OCI-LY1 (cell line): ENCODE results near the gene PREX1.

ENCODE experiments used
- H2AFZ ChIP-seq: fragments of 200-600 bp; sonication (generic), shearing (Covaris generic); 2 replicates; pipeline ENCODE4 v1.6.0; 2014; ENCODE audit warnings: antibody characterized with exemption, mild to moderate bottlenecking, low read length
- H3F3A ChIP-seq: fragments of 200-600 bp; sonication (generic), shearing (Covaris generic); 2 replicates; pipeline ENCODE4 v1.6.0; 2014; ENCODE audit warnings: mild to moderate bottlenecking, antibody characterized with exemption, low read length, moderate library complexity; ENCODE audit not compliant: insufficient read depth
- H3K27ac ChIP-seq: fragments of 200-600 bp; sonication (generic); 2 replicates; pipeline ENCODE4 v1.5.1; 2014; ENCODE audit warnings: low read length, mixed run types, mild to moderate bottlenecking, low read depth; ENCODE audit not compliant: poor library complexity, severe bottlenecking
- H3K27me3 ChIP-seq: fragments of 200-600 bp; sonication (generic); 2 replicates; pipeline ENCODE4 v1.6.0; 2014; ENCODE audit warnings: antibody characterized with exemption, mild to moderate bottlenecking, low read length, moderate library complexity; ENCODE audit not compliant: insufficient read depth
- H3K36me3 ChIP-seq: fragments of 200-600 bp; sonication (generic); 2 replicates; pipeline ENCODE4 v1.6.1; 2014; ENCODE audit warnings: mild to moderate bottlenecking, antibody characterized with exemption, low read length, moderate library complexity, mixed read lengths; ENCODE audit not compliant: insufficient read depth
- H3K4me1 ChIP-seq: fragments of 200-600 bp; sonication (generic); 2 replicates; pipeline ENCODE4 v1.5.1; 2014; ENCODE audit warnings: mild to moderate bottlenecking, low read length, moderate library complexity; ENCODE audit not compliant: insufficient read depth, severe bottlenecking
- H3K4me2 ChIP-seq: fragments of 200-600 bp; sonication (generic), shearing (Covaris generic); 2 replicates; pipeline ENCODE4 v1.6.1; 2014; ENCODE audit warnings: low read length
- H3K4me3 ChIP-seq: fragments of 200-600 bp; sonication (generic); 2 replicates; pipeline ENCODE4 v1.5.1; 2014; ENCODE audit warnings: low read length, low read depth, mild to moderate bottlenecking, mixed read lengths; ENCODE audit not compliant: poor library complexity, severe bottlenecking
- H3K79me2 ChIP-seq: fragments of 200-600 bp; shearing (Covaris generic); 2 replicates; pipeline ENCODE4 v1.6.1; 2016; ENCODE audit warnings: mixed run types, low read length, mixed read lengths; ENCODE audit not compliant: insufficient read depth
- H3K9ac ChIP-seq: fragments of 200-600 bp; sonication (generic), shearing (Covaris generic); 2 replicates; pipeline ENCODE4 v1.6.1; 2014; ENCODE audit warnings: mild to moderate bottlenecking, low read length, mixed read lengths
- H3K9me2 ChIP-seq: fragments of 200-600 bp; sonication (generic), shearing (Covaris generic); 2 replicates; pipeline ENCODE4 v1.6.1; 2014; ENCODE audit warnings: low read depth, mild to moderate bottlenecking, low read length, mixed read lengths
- H3K9me3 ChIP-seq: fragments of 200-600 bp; shearing (Covaris generic); 2 replicates; pipeline ENCODE4 v1.6.1; 2014; ENCODE audit warnings: low read length, mixed read lengths
- H4K20me1 ChIP-seq: fragments of 200-600 bp; sonication (generic), shearing (Covaris generic); 2 replicates; pipeline ENCODE4 v1.6.0; 2016; ENCODE audit warnings: mild to moderate bottlenecking, low read length; ENCODE audit not compliant: insufficient read depth
- EZH2 ChIP-seq: fragments of 200-600 bp; sonication (generic), shearing (Covaris generic); IDR thresholded peaks from 2 replicates; pipeline ENCODE4 v1.8.0; 2017; ENCODE audit warnings: borderline replicate concordance, mixed run types, mild to moderate bottlenecking, antibody characterized with exemption, low read length, moderate library complexity, mixed read lengths
- TF ChIP-seq, protein P1 (sequence below): fragments of 200-600 bp; sonication (generic), shearing (Covaris generic); IDR thresholded peaks from 2 replicates; pipeline ENCODE4 v1.5.1; 2017; ENCODE audit warnings: mild to moderate bottlenecking, antibody characterized with exemption, low read length, moderate library complexity, mixed read lengths

Gene PREX1

DNA sequence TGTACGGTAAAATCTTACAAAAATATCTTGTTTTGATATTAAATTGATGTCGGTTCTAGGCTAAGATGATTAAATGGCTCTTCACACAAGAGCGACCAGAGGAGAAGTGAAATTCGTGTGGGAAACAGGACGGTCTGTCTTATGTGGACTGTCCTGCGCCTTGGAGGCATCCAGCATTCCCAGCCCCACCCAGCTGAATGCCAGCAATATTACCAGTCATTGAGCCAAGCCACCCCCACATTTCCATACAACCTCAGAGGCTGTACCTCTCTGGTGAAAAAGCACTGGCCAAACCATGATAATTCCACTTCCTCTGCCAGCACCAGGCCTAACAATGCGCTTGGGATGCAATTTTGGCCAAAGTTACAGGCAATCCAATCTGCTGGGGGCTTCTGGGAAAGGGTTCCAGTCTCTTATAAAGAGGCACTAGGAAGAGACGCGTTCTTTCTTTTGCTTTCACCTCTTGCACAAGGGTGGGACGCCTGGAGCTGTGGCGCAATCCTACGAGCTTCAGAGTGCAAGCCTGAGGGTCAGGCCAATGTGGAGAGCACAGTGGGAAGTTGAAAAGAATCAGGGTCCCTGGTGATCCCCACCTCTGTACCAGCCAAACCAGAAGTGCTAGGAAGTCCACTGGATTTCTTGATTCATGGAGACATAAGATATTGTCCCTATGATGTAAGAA lies 213.1 kb downstream of the PREX1 start:
- H3K4me1 ChIP-seq, result no peaks in the 10 kb centered on the region
- no peak overlapping the region for H3K4me2 ChIP-seq
- H3K36me3 ChIP-seq, result no peaks in the 10 kb centered on the region
- H3K4me3 ChIP-seq, result no peak overlapping the region
- no peaks in the 10 kb centered on the region for H3K9me3 ChIP-seq
- H4K20me1 ChIP-seq, result no peaks in the 10 kb centered on the region
- H3K79me2 ChIP-seq, result no peaks in the 10 kb centered on the region
- H3K27ac ChIP-seq, result no peak overlapping the region
- peaks cover 7% of the 10 kb centered on the region; the same call in 1 of the 2 replicates for H3K27me3 ChIP-seq
- H3K9me2 ChIP-seq, result no peaks in the 10 kb centered on the region
- H3F3A ChIP-seq, result no peaks in the 10 kb centered on the region
- H2AFZ ChIP-seq, result no peak overlapping the region
- H3K9ac ChIP-seq, result no peak overlapping the region
- no peak for TF ChIP-seq EZH2
- TF ChIP-seq, protein P1, sequence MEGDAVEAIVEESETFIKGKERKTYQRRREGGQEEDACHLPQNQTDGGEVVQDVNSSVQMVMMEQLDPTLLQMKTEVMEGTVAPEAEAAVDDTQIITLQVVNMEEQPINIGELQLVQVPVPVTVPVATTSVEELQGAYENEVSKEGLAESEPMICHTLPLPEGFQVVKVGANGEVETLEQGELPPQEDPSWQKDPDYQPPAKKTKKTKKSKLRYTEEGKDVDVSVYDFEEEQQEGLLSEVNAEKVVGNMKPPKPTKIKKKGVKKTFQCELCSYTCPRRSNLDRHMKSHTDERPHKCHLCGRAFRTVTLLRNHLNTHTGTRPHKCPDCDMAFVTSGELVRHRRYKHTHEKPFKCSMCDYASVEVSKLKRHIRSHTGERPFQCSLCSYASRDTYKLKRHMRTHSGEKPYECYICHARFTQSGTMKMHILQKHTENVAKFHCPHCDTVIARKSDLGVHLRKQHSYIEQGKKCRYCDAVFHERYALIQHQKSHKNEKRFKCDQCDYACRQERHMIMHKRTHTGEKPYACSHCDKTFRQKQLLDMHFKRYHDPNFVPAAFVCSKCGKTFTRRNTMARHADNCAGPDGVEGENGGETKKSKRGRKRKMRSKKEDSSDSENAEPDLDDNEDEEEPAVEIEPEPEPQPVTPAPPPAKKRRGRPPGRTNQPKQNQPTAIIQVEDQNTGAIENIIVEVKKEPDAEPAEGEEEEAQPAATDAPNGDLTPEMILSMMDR, result no peak

- TF ChIP-seq EZH2, result no peak
- TF ChIP-seq, protein P1, result no peak
- Histone ChIP-seq H3K27me3 (peaks cover 7% of the 10 kb centered on the region; the same call in 1 of the 2 replicates), H3K79me2 (no peaks in the 10 kb centered on the region)
These were observed 213.9 kb downstream of the PREX1 start for GRCh38 chr20:48613926-48614325.

GRCh38 chr20:48612335-48612734 lies 215.5 kb downstream of the PREX1 start:
- Histone ChIP-seq H3K79me2 (no peaks in the 10 kb centered on the region), H2AFZ (no peak overlapping the region), H3F3A (no peaks in the 10 kb centered on the region), H3K9me2 (no peaks in the 10 kb centered on the region), H3K4me1 (no peaks in the 10 kb centered on the region), H3K4me2 (no peak overlapping the region), H3K27me3 (peaks cover 7% of the 10 kb centered on the region; the same call in 1 of the 2 replicates), H3K27ac (no peak overlapping the region), H3K36me3 (no peaks in the 10 kb centered on the region), H3K9me3 (no peaks in the 10 kb centered on the region), H3K9ac (no peak overlapping the region), H4K20me1 (no peaks in the 10 kb centered on the region), H3K4me3 (no peak overlapping the region)
- TF ChIP-seq, protein P1, result no peak
- no peak for TF ChIP-seq EZH2

More at GRCh38 chr20:48613926-48614325, 213.9 kb downstream of the PREX1 start:
- H2AFZ ChIP-seq, result no peak overlapping the region
- H3F3A ChIP-seq, result no peaks in the 10 kb centered on the region
- H3K4me2 ChIP-seq, result no peak overlapping the region
- no peak overlapping the region for H3K27ac ChIP-seq
- H3K9me2 ChIP-seq, result no peaks in the 10 kb centered on the region
- H3K4me1 ChIP-seq, result no peaks in the 10 kb centered on the region
- H3K36me3 ChIP-seq, result no peaks in the 10 kb centered on the region
- no peak overlapping the region for H3K9ac ChIP-seq
- no peaks in the 10 kb centered on the region for H4K20me1 ChIP-seq
- no peak overlapping the region for H3K4me3 ChIP-seq
- no peaks in the 10 kb centered on the region for H3K9me3 ChIP-seq
